Adrenal gland (tissue), 5 donors: Measurements from ENCODE around the gene TSPAN32.

Experiments
- POLR2A ChIP-seq, 2 donors: fragments of 450-650 bp; IDR thresholded peaks; one replicate each; pipeline ENCODE4 v1.6.1; 2017; ENCODE audit warnings: antibody characterized with exemption in 2 of 2, mild to moderate bottlenecking in 2 of 2, moderate library complexity in 1 of 2
- TF ChIP-seq, protein P1 (sequence below), 6 experiments: fragments of 450-650 bp in 4 of 6; fragments of 200-600 bp in 2 of 6; sonication (generic) in 1 of 6; IDR thresholded peaks; 1 replicate in 5 of 6; 2 replicates in 1 of 6; pipeline versions ENCODE4 v1.5.1 to v1.8.0; 2016 to 2021; ENCODE audit warnings: antibody characterized with exemption in 6 of 6, mild to moderate bottlenecking in 2 of 6, moderate library complexity in 1 of 6
- donor health status: DM: no; HTN: no; CAD: no.

DNA sequence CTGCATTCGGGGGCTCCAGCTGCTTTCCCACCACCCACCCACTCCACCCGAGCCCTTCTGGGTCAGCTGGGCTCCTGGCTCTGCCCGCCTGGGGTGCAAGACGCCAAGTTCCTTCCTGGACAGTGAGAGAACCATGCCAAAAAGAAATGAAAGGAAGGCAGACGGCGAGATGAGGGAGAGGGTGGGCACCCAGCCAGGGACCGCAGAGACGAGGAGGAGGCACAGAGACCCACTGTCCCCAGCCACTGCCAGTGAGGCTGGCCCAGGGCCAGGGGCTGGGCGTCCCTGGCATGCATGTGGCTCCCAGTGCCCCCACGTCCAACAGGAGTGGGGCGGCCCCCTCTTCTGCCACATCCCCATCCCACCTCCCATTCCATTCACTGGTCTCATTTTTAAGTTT, 64.5 kb downstream of the TSPAN32 start:
- TF ChIP-seq, protein P1, sequence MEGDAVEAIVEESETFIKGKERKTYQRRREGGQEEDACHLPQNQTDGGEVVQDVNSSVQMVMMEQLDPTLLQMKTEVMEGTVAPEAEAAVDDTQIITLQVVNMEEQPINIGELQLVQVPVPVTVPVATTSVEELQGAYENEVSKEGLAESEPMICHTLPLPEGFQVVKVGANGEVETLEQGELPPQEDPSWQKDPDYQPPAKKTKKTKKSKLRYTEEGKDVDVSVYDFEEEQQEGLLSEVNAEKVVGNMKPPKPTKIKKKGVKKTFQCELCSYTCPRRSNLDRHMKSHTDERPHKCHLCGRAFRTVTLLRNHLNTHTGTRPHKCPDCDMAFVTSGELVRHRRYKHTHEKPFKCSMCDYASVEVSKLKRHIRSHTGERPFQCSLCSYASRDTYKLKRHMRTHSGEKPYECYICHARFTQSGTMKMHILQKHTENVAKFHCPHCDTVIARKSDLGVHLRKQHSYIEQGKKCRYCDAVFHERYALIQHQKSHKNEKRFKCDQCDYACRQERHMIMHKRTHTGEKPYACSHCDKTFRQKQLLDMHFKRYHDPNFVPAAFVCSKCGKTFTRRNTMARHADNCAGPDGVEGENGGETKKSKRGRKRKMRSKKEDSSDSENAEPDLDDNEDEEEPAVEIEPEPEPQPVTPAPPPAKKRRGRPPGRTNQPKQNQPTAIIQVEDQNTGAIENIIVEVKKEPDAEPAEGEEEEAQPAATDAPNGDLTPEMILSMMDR (IDR thresholded peaks at IDR 0.05) = no peak
- TF ChIP-seq POLR2A (IDR thresholded peaks at IDR 0.05) = no peak
